ENCODE data around the gene LHX6.

LHX6 gene

GRCh38 chr9:122228568-122229484 is at the start of gene LHX6:
LHX6 (minus strand) TSS chr9:122228957; CDS start chr9:122228740, 217 bp downstream.
- intact Hi-C loops (cut with micrococcal nuclease), result no loop called here
- H3K4me1 Mint-ChIP-seq (ENCODE audit: low read depth), result no peaks in the 10 kb centered on the region
- no peaks in the 10 kb centered on the region for H3K9me3 Mint-ChIP-seq
- peaks cover 43% of the 10 kb centered on the region for H3K27me3 Mint-ChIP-seq
- H3K36me3 Mint-ChIP-seq (ENCODE audit: low read depth), result no peaks in the 10 kb centered on the region
- peak within 1 kb of the TSS; percentile 27 for H3K4me3 Mint-ChIP-seq
- no peak within 1 kb of the TSS for H3K27ac Mint-ChIP-seq

- Mint-ChIP-seq H3K36me3 (ENCODE audit: low read depth) (peaks cover 95% of the 10 kb centered on the region), H3K9me3 (peaks cover 12% of the 10 kb centered on the region), H3K4me1 (ENCODE audit: low read depth) (peaks cover 15% of the 10 kb centered on the region), H3K27ac (no peak overlapping the region), H3K27me3 (no peaks in the 10 kb centered on the region), H3K4me3 (no peak overlapping the region)
- intact Hi-C loops (cut with micrococcal nuclease), result no loop called here
These were observed 48.6 kb upstream of the LHX6 start for GRCh38 chr9:122277285-122277897.

- peaks cover 12% of the 10 kb centered on the region for H3K9me3 Mint-ChIP-seq
These were observed 47.3 kb upstream of the LHX6 start for GRCh38 chr9:122276096-122276495.

GRCh38 chr9:122274055-122274454 is 45.3 kb upstream of the LHX6 start:
- Mint-ChIP-seq H3K9me3 (peaks cover 12% of the 10 kb centered on the region), H3K27ac (no peak overlapping the region), H3K36me3 (ENCODE audit: low read depth) (peaks cover 76% of the 10 kb centered on the region), H3K27me3 (no peaks in the 10 kb centered on the region), H3K4me3 (no peak overlapping the region), H3K4me1 (ENCODE audit: low read depth) (peaks cover 23% of the 10 kb centered on the region)
- intact Hi-C loops (cut with micrococcal nuclease), result no loop called here

More at GRCh38 chr9:122276096-122276495, 47.3 kb upstream of the LHX6 start:
- Mint-ChIP-seq H3K4me3 (no peak overlapping the region), H3K4me1 (ENCODE audit: low read depth) (peaks cover 16% of the 10 kb centered on the region), H3K36me3 (ENCODE audit: low read depth) (peaks cover 88% of the 10 kb centered on the region), H3K27me3 (no peaks in the 10 kb centered on the region), H3K27ac (no peak overlapping the region)
- intact Hi-C loops (cut with micrococcal nuclease), result no loop called here

GRCh38 chr9:122268041-122268814 is 39.5 kb upstream of the LHX6 start:
- peaks cover 43% of the 10 kb centered on the region for H3K36me3 Mint-ChIP-seq (ENCODE audit: low read depth)
- H3K27ac Mint-ChIP-seq, result no peak overlapping the region
- peaks cover 38% of the 10 kb centered on the region for H3K4me1 Mint-ChIP-seq (ENCODE audit: low read depth)
- H3K9me3 Mint-ChIP-seq, result no peaks in the 10 kb centered on the region
- intact Hi-C loops (cut with micrococcal nuclease), result loop anchor here (5.0 kb wide), 1 partner anchor 79 kb away; no protein-coding TSS in a partner anchor
- no peaks in the 10 kb centered on the region for H3K27me3 Mint-ChIP-seq
- H3K4me3 Mint-ChIP-seq, result no peak overlapping the region

- Mint-ChIP-seq H3K27ac (peak overlapping the region; percentile 98), H3K27me3 (no peaks in the 10 kb centered on the region), H3K4me3 (peak overlapping the region; percentile 99), H3K9me3 (no peaks in the 10 kb centered on the region), H3K36me3 (ENCODE audit: low read depth) (peaks cover 47% of the 10 kb centered on the region), H3K4me1 (ENCODE audit: low read depth) (peaks cover 48% of the 10 kb centered on the region)
- intact Hi-C loops (cut with micrococcal nuclease), result loop anchor here (2.0 to 5.0 kb wide), 2 partner anchors 82 to 173 kb away; partner anchors contain the start of gene TTLL11
These were observed 36.6 kb upstream of the LHX6 start for GRCh38 chr9:122265149-122265915.

- Mint-ChIP-seq H3K27ac (peak within 1 kb of the TSS; percentile 98), H3K4me3 (peak within 1 kb of the TSS; percentile 99), H3K27me3 (no peaks in the 10 kb centered on the region), H3K4me1 (ENCODE audit: low read depth) (peaks cover 47% of the 10 kb centered on the region), H3K9me3 (no peaks in the 10 kb centered on the region), H3K36me3 (ENCODE audit: low read depth) (peaks cover 55% of the 10 kb centered on the region)
- intact Hi-C loops (cut with micrococcal nuclease), result loop anchor here (2.0 to 5.0 kb wide), 2 partner anchors 83 to 172 kb away; partner anchors contain the start of gene TTLL11
These were observed 35.8 kb upstream of the LHX6 start, which contains the start of the genes MRRF and RBM18 for GRCh38 chr9:122264360-122265148. MRRF (plus strand) TSS chr9:122264882; CDS start chr9:122270892, 6,010 bp downstream. RBM18 (minus strand) TSS chr9:122264840; CDS start chr9:122261492, 3,348 bp downstream.

GRCh38 chr9:122263699-122264349 is 35.1 kb upstream of the LHX6 start:
- intact Hi-C loops (cut with micrococcal nuclease), result loop anchor here (2.0 kb wide), 1 partner anchor 171 kb away; the partner anchor contains the start of gene TTLL11
- Mint-ChIP-seq H3K27ac (peak overlapping the region; percentile 98), H3K36me3 (ENCODE audit: low read depth) (peaks cover 62% of the 10 kb centered on the region), H3K4me3 (peak overlapping the region; percentile 99), H3K27me3 (no peaks in the 10 kb centered on the region), H3K4me1 (ENCODE audit: low read depth) (peaks cover 47% of the 10 kb centered on the region), H3K9me3 (no peaks in the 10 kb centered on the region)

GRCh38 chr9:122262073-122262472 is 33.3 kb upstream of the LHX6 start:
- Mint-ChIP-seq H3K27ac (no peak overlapping the region), H3K9me3 (no peaks in the 10 kb centered on the region), H3K4me3 (no peak overlapping the region), H3K27me3 (no peaks in the 10 kb centered on the region), H3K36me3 (ENCODE audit: low read depth) (peaks cover 80% of the 10 kb centered on the region), H3K4me1 (ENCODE audit: low read depth) (peaks cover 47% of the 10 kb centered on the region)
- intact Hi-C loops (cut with micrococcal nuclease), result no loop called here

- Mint-ChIP-seq H3K27ac (peak overlapping the region; percentile 40), H3K9me3 (no peaks in the 10 kb centered on the region), H3K36me3 (ENCODE audit: low read depth) (peaks cover 83% of the 10 kb centered on the region), H3K4me1 (ENCODE audit: low read depth) (peaks cover 47% of the 10 kb centered on the region), H3K4me3 (no peak overlapping the region), H3K27me3 (no peaks in the 10 kb centered on the region)
- intact Hi-C loops (cut with micrococcal nuclease), result no loop called here
These were observed 32.7 kb upstream of the LHX6 start for GRCh38 chr9:122261469-122261881.

GRCh38 chr9:122258886-122259415 is 30.2 kb upstream of the LHX6 start:
- intact Hi-C loops (cut with micrococcal nuclease), result no loop called here
- Mint-ChIP-seq H3K27me3 (no peaks in the 10 kb centered on the region), H3K36me3 (ENCODE audit: low read depth) (peaks cover 84% of the 10 kb centered on the region), H3K4me3 (no peak overlapping the region), H3K27ac (no peak overlapping the region), H3K9me3 (no peaks in the 10 kb centered on the region), H3K4me1 (ENCODE audit: low read depth) (peaks cover 38% of the 10 kb centered on the region)

GRCh38 chr9:122256206-122256605 is 27.4 kb upstream of the LHX6 start:
- peaks cover 95% of the 10 kb centered on the region for H3K36me3 Mint-ChIP-seq (ENCODE audit: low read depth)
- H3K4me1 Mint-ChIP-seq (ENCODE audit: low read depth), result peaks cover 10% of the 10 kb centered on the region
- no peaks in the 10 kb centered on the region for H3K27me3 Mint-ChIP-seq
- H3K4me3 Mint-ChIP-seq, result no peak overlapping the region
- no peaks in the 10 kb centered on the region for H3K9me3 Mint-ChIP-seq
- intact Hi-C loops (cut with micrococcal nuclease), result no loop called here
- no peak overlapping the region for H3K27ac Mint-ChIP-seq
